ENCODE measurements around the gene METTL21C.

The METTL21C gene

GRCh38 chr13:102697929-102698648 lies 3.2 kb upstream of the METTL21C start:
- no peak for DNase-seq (ENCODE audit: low spot score)

GRCh38 chr13:102697264-102697663 lies 2.4 kb upstream of the METTL21C start:
- DNase-seq (ENCODE audit: low spot score), result no peak

GRCh38 chr13:102696465-102696864 lies 1.6 kb upstream of the METTL21C start:
- DNase-seq (ENCODE audit: low spot score), result no peak

GRCh38 chr13:102693776-102694175 lies 1.1 kb downstream of the METTL21C start:
- DNase-seq (ENCODE audit: low spot score), result no peak

- no peak for DNase-seq (ENCODE audit: low spot score)
These were observed 1.6 kb downstream of the METTL21C start for GRCh38 chr13:102693250-102693649.

GRCh38 chr13:102692491-102692826 lies 2.4 kb downstream of the METTL21C start:
- DNase-seq (ENCODE audit: low spot score), result no peak

- no peak for DNase-seq (ENCODE audit: low spot score)
These were observed 4.0 kb downstream of the METTL21C start for GRCh38 chr13:102690883-102691282.

- DNase-seq (ENCODE audit: low spot score), result no peak
These were observed 6.4 kb downstream of the METTL21C start for GRCh38 chr13:102688306-102688973.

- no peak for DNase-seq (ENCODE audit: low spot score)
These were observed 7.3 kb downstream of the METTL21C start for GRCh38 chr13:102687520-102687919.

GRCh38 chr13:102686024-102686423 lies 8.8 kb downstream of the METTL21C start:
- no peak for DNase-seq (ENCODE audit: low spot score)

GRCh38 chr13:102683637-102684036 lies 11.2 kb downstream of the METTL21C start:
- DNase-seq (ENCODE audit: low spot score), result no peak

GRCh38 chr13:102682727-102683126 lies 12.1 kb downstream of the METTL21C start:
- no peak for DNase-seq (ENCODE audit: low spot score)

- no peak for DNase-seq (ENCODE audit: low spot score)
These were observed 12.6 kb downstream of the METTL21C start for GRCh38 chr13:102682211-102682610.

GRCh38 chr13:102680842-102681740 lies 13.8 kb downstream of the METTL21C start:
- DNase-seq (ENCODE audit: low spot score), result no peak

- DNase-seq (ENCODE audit: low spot score), result no peak
These were observed 14.6 kb downstream of the METTL21C start for GRCh38 chr13:102680133-102680717.

GRCh38 chr13:102679449-102680132 lies 15.3 kb downstream of the METTL21C start:
- DNase-seq (ENCODE audit: low spot score), result no peak

GRCh38 chr13:102678339-102679107 lies 16.3 kb downstream of the METTL21C start:
- DNase-seq (ENCODE audit: low spot score), result no peak

- DNase-seq (ENCODE audit: low spot score), result no peak
These were observed 17.7 kb downstream of the METTL21C start for GRCh38 chr13:102677122-102677521.

- no peak for DNase-seq (ENCODE audit: low spot score)
These were observed 19.7 kb downstream of the METTL21C start for GRCh38 chr13:102675115-102675514.

GRCh38 chr13:102670130-102670529 lies 24.7 kb downstream of the METTL21C start:
- DNase-seq (ENCODE audit: low spot score), result no peak

GRCh38 chr13:102667911-102668310 lies 26.9 kb downstream of the METTL21C start:
- no peak for DNase-seq (ENCODE audit: low spot score)

Data from COLO829 (cell line).